ENCODE measurements around the gene PROX2.

GRCh38 chr14:74915426-74915825, 39.5 kb upstream of the PROX2 start:
- no peak for TF ChIP-seq CTCF (IDR thresholded peaks at IDR 0.05)
- TF ChIP-seq POLR2A (IDR thresholded peaks at IDR 0.05), result no peak
- TF ChIP-seq POLR2AphosphoS5 (IDR thresholded peaks at IDR 0.05), result no peak
